ENCODE measurements around the gene XBP1. TPM values are rescaled to one million over a fixed set of nuclear protein-coding genes. Genes with fewer than 3 reads are reported as not detected.

The XBP1 gene
- total RNA-seq, 1 experiment from 2014 or later, result 81.3 TPM

DNA sequence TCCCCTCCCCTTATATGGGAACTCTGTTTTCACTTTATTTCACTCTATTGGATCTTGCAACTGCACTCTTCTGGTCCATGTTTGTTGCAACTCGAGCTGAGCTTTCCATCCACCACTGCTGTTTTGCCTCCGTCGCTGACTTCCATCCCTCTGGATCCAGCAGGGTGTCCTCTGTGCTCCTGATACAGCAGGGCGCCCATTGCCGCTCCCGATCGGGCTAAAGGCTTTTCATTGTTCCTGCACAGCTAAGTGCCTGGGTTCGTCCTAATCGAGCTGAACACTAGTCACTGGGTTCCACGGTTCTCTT, 39.0 kb downstream of the XBP1 start:
- no peak for DNase-seq (ENCODE audit: low read depth, low spot score)
- RAD21 ChIA-PET (ENCODE audit: low non-redundant PET in 1 of 2, low total read pairs in 2 of 2, uncharacterized antibody in 2 of 2, unreplicated experiment in 2 of 2), result no interaction called here
- Histone ChIP-seq H3K9me2 (ENCODE audit: insufficient read depth) (no peaks in the 10 kb centered on the region), H3K4me1 (ENCODE audit: control insufficient read depth in 1 of 2, insufficient read depth in 2 of 2, low read length in 2 of 2) (peaks cover 5 to 7% of the 10 kb centered on the region in 2 experiments; a peak in 2 of 4 replicates), H3K36me3 (ENCODE audit: control insufficient read depth in 1 of 2, insufficient read depth in 2 of 2, low read length in 2 of 2) (no peaks in the 10 kb centered on the region), H3K79me2 (ENCODE audit: insufficient read depth, low read length) (no peaks in the 10 kb centered on the region), H3K27me3 (ENCODE audit: insufficient read depth, low read length) (no peaks in the 10 kb centered on the region), H3K27ac (ENCODE audit: low read depth, low read length) (no peak overlapping the region), H3K4me3 (replicated peaks in 1 of 2; ENCODE audit: low read depth in 1 of 2, low read length in 2 of 2) (no peak overlapping the region), H3K9ac (ENCODE audit: low read length) (no peak overlapping the region), H4K20me1 (ENCODE audit: insufficient read depth) (no peaks in the 10 kb centered on the region), H3K4me2 (ENCODE audit: low read length) (no peak overlapping the region), H3K9me3 (ENCODE audit: control insufficient read depth in 1 of 2, insufficient read depth in 1 of 2, low read depth in 1 of 2, low read length in 2 of 2) (no peaks in the 10 kb centered on the region), H2AFZ (ENCODE audit: low read depth, low read length, poor library complexity, severe bottlenecking) (no peak overlapping the region)
- no peak for ATAC-seq
- intact Hi-C loops (cut with micrococcal nuclease), result no loop called here
- no peak for TF ChIP-seq SP1 (IDR thresholded peaks at IDR 0.05; ENCODE audit: low read depth)
- no peak for TF ChIP-seq SIN3A (IDR thresholded peaks at IDR 0.05; ENCODE audit: low read depth)
- TF ChIP-seq, protein P1, sequence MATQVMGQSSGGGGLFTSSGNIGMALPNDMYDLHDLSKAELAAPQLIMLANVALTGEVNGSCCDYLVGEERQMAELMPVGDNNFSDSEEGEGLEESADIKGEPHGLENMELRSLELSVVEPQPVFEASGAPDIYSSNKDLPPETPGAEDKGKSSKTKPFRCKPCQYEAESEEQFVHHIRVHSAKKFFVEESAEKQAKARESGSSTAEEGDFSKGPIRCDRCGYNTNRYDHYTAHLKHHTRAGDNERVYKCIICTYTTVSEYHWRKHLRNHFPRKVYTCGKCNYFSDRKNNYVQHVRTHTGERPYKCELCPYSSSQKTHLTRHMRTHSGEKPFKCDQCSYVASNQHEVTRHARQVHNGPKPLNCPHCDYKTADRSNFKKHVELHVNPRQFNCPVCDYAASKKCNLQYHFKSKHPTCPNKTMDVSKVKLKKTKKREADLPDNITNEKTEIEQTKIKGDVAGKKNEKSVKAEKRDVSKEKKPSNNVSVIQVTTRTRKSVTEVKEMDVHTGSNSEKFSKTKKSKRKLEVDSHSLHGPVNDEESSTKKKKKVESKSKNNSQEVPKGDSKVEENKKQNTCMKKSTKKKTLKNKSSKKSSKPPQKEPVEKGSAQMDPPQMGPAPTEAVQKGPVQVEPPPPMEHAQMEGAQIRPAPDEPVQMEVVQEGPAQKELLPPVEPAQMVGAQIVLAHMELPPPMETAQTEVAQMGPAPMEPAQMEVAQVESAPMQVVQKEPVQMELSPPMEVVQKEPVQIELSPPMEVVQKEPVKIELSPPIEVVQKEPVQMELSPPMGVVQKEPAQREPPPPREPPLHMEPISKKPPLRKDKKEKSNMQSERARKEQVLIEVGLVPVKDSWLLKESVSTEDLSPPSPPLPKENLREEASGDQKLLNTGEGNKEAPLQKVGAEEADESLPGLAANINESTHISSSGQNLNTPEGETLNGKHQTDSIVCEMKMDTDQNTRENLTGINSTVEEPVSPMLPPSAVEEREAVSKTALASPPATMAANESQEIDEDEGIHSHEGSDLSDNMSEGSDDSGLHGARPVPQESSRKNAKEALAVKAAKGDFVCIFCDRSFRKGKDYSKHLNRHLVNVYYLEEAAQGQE (IDR thresholded peaks at IDR 0.05; ENCODE audit: low read depth), result no peak
- no peak for TF ChIP-seq CEBPB (IDR thresholded peaks at IDR 0.05; ENCODE audit: low read depth)
- no peak for TF ChIP-seq JUND (IDR thresholded peaks at IDR 0.05)
- TF ChIP-seq POLR2A (IDR thresholded peaks at IDR 0.05; ENCODE audit: borderline replicate concordance, extremely low read depth, insufficient read depth, insufficient read length), result no peak
- TF ChIP-seq, protein P2, sequence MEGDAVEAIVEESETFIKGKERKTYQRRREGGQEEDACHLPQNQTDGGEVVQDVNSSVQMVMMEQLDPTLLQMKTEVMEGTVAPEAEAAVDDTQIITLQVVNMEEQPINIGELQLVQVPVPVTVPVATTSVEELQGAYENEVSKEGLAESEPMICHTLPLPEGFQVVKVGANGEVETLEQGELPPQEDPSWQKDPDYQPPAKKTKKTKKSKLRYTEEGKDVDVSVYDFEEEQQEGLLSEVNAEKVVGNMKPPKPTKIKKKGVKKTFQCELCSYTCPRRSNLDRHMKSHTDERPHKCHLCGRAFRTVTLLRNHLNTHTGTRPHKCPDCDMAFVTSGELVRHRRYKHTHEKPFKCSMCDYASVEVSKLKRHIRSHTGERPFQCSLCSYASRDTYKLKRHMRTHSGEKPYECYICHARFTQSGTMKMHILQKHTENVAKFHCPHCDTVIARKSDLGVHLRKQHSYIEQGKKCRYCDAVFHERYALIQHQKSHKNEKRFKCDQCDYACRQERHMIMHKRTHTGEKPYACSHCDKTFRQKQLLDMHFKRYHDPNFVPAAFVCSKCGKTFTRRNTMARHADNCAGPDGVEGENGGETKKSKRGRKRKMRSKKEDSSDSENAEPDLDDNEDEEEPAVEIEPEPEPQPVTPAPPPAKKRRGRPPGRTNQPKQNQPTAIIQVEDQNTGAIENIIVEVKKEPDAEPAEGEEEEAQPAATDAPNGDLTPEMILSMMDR (IDR thresholded peaks at IDR 0.05 in 2 of 3, conservative IDR thresholded peaks at IDR 0.05 in 1 of 3; ENCODE audit: borderline replicate concordance in 1 of 3, insufficient read depth in 1 of 3, low read depth in 2 of 3, low read length in 2 of 3), result no peak
- no peak for TF ChIP-seq TCF7L2 (IDR thresholded peaks at IDR 0.05; ENCODE audit: borderline replicate concordance, extremely low read depth, insufficient read depth, insufficient read length)
- TF ChIP-seq, protein P3, sequence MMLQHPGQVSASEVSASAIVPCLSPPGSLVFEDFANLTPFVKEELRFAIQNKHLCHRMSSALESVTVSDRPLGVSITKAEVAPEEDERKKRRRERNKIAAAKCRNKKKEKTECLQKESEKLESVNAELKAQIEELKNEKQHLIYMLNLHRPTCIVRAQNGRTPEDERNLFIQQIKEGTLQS (IDR thresholded peaks at IDR 0.05), result no peak
- TF ChIP-seq ZFX (IDR thresholded peaks at IDR 0.05), result no peak
- no peak for TF ChIP-seq SRF (IDR thresholded peaks at IDR 0.05; ENCODE audit: low read depth)
- no peak for TF ChIP-seq ELF1 (IDR thresholded peaks at IDR 0.05; ENCODE audit: borderline replicate concordance, low read depth)
- no peak for TF ChIP-seq FOSL1 (IDR thresholded peaks at IDR 0.05; ENCODE audit: low read depth)
- TF ChIP-seq EZH2 (IDR thresholded peaks at IDR 0.05), result no peak
- TF ChIP-seq RAD21 (IDR thresholded peaks at IDR 0.05; ENCODE audit: low read depth), result no peak
- TF ChIP-seq CBX3 (IDR thresholded peaks at IDR 0.05; ENCODE audit: low read depth), result no peak
- no peak for TF ChIP-seq YY1 (IDR thresholded peaks at IDR 0.05; ENCODE audit: extremely low read depth, insufficient replicate concordance, low read depth, low read length)
- no TSS peak for BruUV-seq (replicated peaks)
- CTCF ChIA-PET, result no interaction called here
- POLR2A ChIA-PET, result interaction anchor here (1.4 kb wide), 1 partner anchor 39 kb away, joined by 5 read pairs; the partner anchor contains the start of gene XBP1
